ENCODE data around the gene SUB1.
A peak's percentile ranks its signal among the peaks of the same experiment; 100 is the strongest.
"Not testable (repeated sequence)": the region's sequence is repeated elsewhere in the genome, so short reads cannot be mapped to it uniquely, and the experiment has no call there.

The SUB1 gene

DNA sequence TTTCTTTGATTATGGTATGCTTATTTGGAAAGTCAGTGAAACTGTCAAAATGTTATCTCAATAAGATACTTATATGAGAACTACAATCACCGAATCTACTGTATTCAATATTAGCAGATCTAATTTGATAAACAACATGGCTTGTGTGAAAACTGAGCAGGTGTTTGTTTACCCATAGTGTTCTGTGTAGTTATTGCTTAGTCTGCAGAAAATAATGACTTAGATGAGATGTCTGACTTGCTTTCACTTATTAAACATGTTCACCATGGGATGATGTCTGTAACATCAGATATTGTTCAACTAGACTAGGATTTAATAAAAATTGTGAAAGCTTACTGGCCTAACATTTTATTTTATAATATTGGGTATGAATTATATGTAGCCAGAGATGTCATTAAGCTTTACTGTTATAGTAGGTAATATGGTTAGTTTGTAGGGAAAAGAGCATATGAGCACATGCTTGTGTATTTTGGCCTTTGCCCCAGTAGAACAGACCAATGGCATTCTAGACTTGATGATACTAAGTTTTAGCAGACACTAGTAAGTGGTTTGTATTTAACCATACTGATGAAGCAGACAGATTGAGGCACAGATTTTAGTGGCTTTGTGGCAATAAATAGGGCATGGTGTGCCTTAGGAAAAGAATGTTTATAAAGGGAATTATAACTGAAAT is 16.4 kb downstream of the SUB1 start:
- DNase-seq: no peak

DNA sequence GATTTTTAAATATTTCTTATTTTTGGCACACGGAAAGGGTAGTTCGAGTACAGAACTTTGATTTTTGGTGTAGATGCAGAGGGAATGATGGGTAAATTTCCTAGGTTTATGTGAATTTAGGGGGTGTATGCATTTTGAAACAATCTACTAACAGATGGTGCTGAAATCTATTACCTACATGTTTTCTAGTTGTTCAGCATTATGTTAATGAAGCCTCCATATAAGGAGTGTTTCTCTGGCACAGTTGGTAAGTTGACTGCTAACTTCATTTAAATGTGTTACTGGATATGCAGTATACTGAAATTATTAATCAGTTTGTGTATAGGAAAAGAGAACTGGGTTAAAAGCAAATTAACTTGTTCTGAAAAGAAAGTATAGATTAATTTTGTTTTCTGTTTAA is 17.5 kb downstream of the SUB1 start:
- DNase-seq: no peak

DNA sequence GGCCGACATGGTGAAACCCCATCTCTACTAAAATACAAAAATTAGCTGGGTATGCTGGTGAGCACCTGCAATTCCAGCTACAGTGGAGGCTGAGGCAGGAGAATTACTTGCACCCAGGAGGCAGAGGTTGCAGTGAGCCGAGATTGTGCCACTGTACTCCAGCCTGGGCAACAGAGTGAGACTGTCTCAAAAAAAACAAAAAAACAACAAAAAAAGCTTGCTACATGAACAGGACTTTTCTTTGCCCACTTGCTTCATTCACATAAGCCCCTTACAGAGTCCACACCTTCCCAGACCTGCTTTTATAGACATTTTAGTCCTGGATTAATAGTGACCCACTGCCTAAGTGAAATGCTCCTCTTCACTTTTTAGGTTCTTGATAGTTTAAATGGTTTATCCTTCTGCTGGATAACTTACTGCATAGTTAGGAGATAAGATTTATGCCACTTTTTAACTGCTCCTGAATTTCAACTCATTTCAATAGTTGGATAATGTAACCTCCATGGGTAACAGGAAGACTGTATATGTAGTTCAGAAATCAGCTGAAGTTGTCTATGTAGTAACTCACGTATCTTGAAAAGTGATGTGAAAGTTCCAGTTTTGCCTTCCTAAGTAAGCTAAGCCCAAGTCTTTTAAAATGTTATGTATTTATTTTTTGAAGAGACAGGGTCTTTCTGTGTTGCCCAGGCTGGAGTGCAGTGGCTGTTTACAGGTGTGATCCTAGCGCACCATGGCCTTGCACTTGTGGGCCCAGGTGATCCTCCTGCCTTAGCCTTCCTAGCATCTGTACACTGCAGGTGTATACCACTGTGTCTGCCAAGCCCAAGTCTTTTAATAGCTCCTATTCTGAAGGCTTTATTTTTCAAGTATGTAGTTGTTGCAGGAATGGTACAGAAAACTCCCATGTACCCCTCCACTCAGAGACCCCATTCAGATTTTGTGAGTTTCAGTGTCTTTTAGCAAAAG is 19.7 kb downstream of the SUB1 start:
- no peak for DNase-seq

DNA sequence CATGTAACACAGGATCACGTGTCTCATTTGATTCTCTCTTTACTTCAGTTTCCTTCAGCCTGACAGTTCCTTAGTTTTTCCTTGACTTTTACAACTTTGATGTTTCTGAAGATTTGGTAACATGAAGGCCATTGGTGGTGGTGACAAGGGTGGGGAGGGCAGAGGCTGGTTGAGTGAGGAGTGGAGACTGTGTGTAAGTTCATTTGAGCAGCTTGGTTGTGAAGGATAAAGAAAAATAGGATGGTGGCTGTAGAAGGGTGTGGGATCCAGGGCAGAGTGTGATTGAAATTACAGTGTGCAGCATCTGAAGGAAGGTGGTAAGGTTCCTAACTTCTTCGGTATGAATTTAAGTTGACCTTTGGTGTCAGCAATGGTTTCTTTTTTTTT is 20.4 kb downstream of the SUB1 start:
- no peak for DNase-seq

DNA sequence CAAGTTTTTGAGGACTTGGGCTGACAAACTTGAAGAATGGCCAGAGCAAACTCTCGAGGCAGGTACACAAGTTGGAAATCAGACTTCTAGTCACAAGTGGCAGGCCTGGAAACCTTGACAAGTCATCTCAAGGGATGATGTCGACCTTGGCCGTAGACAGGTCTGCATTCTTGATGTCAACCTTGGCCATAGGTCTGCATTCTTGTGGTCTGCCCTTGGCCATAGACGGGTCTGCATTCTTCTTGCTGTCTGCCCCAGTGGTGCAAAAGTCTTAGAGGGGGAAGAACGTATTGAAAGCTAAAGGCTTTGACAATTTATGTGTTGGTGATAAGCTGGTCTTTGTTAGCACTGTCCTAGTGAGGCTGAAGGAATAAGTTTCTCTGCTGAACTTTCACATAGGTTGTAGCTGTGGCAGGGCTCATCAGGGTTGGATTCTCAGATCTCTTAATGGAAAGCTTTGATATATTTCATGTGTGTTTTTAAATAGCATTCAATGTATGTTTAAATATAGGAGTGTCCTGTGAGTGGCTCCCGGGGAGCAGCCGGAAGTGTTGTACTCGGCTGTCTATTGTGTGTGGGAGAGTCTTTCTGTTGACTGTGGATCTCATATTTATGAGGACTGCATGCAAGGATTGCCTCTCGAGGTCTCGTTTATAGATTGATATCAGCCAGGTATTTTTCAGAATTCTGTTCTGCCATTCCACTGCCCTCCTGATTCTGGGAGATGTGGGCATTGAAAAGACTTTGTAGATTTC is 27.0 kb downstream of the SUB1 start:
- DNase-seq: no peak

DNA sequence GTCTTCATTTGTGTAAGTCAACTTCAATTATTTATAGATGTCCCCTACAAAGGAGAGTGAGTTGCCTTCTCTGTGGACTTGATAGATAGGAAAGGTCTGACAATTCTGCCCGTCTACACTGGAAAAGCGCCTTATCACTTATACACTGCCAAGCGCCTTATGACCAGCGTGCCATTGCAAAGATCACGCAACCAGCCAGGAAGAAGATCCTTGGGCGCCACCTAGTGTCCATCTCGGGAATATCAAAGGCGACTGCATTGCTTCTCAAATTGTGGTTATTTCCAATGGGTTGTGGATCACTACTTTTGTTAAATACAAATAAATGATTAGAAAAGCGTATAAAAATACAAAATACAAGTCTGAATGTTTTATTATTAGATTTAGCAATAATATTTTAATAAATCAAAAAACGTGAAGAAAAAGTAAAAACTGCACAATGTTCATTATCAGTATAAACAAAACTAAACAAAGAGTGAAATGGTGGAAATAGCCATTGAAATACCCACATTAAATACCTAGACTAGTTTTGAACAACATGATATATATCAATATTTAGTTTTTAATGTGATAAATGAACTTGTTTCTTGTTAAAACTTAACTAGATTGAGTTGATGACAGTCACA is 27.8 kb downstream of the SUB1 start:
- peak; percentile 90 to 91 for DNase-seq

DNA sequence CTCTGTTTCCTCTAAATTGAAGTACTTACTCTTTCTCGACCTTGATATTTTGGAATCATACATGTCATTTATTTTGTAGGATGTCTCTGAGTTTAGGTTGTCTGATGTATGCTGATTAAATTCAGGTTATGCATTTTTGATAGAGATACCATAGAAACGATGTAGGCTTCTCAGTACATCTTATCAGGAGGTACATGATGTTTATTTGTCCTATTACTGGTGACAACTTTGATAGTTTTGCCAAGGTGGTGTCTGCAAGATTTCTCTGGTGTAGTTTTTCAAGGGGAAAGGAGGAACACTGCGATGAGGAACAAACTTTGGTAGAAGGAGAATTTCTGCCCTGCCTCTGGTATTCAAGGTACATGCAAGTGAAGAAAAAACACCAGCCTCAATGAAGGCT is 29.9 kb downstream of the SUB1 start:
- no peak for DNase-seq

DNA sequence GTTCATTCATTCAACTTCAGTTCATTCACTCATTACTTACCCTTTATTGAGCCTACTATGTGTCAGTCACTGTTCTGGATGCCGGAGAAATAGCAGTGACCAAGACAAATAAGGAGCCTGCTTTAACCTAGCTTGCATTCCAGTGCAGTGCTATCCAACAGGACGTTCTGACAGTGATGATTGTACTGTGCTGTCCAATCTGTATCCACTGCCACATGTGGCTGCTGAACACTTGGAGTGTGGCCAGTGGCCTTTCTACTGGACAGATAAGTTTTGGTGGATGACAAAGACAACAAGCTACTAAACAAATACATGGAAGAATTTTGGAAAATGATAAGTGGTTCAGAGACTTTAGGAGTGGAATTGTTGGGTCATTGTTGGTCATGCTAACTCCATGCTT is 33.6 kb downstream of the SUB1 start:
- DNase-seq: no peak

DNA sequence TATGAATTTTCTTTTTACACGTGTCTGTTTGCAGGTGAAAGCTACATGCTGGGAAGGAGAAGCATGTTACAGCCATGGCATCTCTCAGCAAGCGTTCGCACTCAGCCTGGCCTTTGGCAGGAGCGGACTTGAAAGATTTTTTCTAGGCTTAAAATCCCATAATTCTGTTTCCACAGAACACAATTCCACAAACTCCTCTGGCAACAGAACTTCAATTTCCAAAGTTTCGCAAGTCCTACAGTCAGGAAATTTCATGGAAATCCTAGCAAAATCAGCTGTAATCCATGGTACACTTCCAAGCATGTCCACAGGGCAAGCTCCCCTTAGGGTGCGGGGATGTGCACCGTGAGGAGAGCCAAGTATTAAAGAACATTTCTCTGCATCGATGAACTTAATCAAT is 35.9 kb downstream of the SUB1 start:
- no peak for DNase-seq

DNA sequence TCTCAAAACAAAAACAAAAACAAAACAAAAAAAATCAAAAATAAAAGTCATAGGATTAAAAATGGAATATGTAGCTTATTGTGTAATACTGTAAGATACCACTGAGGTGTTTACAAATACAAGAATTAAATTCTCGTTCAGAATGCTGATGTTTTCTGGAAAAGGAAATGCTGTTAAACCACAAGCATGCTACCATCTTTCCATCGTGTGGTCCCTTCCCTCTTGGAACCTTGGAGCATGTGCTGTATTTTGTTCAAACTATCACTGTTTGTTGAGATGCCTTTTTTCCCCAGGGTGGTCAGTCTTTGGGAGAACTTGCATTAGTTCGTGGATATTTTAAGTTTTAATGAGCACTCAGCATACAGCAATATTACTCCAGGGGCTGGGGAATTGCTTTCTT is 39.7 kb downstream of the SUB1 start:
- no peak for DNase-seq

DNA sequence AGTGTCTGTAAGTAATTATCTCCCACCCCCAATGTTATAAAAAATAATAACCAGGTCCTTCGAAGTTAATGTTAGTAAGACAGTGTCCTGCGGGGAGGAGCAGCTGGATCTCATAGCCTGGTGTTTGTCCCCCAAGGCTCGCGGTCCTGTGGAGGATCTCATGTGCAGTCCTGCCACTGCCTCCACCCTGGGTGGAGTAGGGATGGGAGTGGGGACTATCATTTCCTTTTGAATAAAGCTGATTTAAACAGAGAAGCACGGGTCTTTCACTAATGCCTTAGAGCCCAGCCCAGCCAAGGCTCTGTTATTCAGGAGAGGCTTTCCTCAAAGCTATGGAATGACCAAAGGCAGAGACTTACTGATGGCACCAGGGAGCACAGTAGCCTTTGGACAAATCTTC is 40.2 kb downstream of the SUB1 start:
- DNase-seq: no peak

DNA sequence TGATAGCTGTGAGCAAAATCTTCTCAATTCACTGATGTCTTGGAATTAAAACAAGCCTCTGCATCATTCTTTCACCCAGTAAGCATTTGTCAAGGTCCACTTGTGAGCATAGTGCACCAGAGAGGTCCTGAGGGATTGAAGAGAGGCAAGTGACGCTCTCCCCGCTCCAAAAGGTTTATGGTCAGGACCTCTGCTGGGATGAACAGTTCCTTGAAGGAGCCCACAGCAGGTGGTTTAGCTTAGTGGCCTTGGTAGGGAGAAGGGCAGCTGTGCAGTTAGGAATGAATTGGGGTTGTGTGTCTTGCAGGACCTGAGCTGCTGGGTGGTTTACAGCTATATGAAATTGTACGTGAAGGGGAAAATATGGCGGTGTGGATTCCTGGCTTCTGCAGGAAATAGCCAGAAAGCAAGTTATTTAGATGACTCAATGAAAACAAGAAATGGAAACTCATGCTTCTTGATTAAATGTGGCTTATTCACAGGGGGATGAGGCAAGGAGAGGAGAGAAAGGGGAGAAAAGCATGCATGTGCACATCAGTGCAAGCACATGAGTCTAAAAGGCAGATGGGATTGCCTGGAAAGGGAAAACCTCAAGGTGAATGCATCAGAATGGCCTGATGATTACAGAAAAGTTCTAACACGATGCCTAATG is 42.0 kb downstream of the SUB1 start:
- DNase-seq: no peak

DNA sequence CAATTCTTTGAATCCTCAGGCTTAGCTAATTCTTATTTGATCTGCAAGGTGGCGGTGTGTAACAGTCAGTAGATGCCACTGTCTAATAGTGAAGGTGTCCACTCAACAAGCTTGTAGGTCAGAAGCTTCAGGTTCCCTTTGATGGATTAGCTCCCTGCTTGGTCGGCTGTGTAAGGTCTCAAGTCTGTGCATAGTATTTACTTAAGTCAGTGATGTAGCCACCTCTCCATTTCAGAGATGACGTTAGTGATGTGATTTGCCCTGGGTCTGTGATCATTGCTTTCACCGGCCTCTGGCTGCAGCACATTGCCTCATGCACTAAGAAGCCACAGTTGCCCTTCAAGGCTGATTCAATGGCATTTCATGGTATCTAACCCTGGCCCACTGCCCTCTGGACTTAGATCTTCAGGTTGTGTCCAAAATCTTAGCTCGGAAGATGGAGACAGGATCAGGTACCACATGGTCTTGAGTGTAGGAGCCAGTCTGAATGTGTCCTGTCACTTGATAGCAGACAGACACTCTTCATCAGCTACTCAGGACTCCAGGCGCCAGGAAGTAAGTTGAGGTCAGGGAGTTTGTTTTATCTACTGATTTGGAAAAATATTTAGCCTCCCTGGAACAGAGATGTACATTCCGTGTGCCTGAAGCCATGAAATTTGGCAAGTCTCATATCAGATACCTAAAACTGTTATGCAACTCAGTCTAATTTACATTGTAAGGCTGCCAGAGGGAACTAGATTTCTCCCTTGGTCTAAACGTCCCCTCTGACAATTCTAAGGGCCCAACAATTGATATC is 42.9 kb downstream of the SUB1 start:
- no peak for DNase-seq

DNA sequence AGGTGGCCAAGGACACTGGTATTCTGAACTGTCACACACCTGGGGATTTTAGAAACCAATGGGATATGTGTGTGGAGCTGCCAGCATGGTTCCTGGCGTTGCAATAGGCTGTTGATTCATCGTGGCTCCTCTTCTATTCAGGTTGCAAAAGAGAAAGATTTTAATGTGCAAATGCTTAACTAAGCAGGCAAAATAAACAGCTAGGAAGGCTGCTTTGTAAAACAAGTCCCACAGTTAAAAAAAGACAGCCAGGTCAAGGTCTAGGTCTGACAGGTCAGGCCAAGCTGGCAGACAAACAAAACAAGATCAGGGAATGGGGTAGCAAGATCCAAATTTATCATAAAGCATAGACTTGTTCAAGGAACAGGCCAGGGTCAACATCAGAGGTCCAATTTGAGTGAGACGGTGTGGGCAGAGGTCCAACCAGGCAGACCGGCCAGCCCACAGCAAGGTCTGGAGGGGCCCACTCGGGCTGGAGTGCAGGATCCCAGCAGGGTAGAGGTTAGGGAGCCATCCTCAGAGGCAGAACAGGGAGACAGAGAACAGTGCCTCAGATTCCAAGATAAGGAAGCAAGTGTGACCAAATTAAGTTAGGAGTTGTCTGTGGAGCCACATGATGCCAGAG is 45.6 kb downstream of the SUB1 start:
- no peak for DNase-seq

DNA sequence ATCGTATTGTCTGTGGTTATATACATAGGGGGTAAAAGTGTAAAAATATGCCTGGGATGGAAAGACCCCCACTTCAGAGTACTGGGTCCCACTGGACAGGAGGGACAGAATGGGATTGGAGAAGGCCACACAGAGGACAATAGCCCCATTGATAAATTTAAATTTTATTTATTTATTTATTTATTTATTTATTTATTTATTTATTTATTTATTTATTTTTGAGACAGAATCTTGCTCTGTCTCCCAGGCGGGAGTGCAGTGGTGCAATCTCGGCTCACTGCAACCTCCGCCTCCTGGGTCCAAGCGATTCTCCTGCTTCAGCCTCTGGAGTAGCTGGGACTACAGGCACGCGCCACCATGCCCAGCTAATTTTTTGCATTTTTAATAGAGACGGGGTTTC is 47.7 kb downstream of the SUB1 start:
- DNase-seq: not testable (repeated sequence)

DNA sequence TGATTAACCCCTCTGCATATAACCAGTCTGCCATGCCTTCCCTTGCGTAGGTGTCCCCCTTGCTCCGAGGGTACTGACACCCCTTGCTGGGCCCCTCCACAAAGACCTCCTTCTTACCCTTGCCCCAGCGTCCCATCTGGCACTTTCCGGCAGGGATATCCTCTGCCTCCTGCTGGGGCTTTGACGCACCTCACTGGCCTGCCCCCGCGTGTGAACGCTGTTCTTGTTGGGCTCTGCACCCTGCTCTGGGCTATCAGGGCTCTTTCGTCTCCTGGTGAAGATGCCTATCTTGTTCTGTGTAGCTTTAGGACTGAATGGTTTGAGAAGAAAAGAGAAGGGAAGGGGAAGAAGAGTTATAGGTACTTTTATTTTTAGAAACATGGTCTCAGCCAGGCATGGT is 53.0 kb downstream of the SUB1 start:
- no peak for DNase-seq

DNA sequence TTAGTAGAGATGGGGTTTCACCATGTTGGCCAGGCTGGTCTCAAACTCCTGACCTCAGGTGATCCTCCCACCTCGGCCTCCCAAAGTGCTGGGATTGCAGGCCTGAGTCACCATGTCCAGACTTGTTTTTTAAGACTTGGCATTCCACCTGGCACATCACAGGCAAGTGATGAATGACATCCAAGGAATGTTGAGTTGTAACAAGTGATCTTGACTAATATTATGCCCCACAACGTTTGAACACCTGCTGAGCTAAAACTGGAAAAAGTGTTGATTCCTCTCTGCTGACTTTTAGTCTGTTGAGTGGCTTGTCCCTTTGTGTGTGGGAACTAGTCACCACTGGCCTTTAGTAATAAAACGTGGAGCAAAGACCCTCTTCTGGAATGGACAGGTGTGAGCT is 54.6 kb downstream of the SUB1 start:
- no peak for DNase-seq

DNA sequence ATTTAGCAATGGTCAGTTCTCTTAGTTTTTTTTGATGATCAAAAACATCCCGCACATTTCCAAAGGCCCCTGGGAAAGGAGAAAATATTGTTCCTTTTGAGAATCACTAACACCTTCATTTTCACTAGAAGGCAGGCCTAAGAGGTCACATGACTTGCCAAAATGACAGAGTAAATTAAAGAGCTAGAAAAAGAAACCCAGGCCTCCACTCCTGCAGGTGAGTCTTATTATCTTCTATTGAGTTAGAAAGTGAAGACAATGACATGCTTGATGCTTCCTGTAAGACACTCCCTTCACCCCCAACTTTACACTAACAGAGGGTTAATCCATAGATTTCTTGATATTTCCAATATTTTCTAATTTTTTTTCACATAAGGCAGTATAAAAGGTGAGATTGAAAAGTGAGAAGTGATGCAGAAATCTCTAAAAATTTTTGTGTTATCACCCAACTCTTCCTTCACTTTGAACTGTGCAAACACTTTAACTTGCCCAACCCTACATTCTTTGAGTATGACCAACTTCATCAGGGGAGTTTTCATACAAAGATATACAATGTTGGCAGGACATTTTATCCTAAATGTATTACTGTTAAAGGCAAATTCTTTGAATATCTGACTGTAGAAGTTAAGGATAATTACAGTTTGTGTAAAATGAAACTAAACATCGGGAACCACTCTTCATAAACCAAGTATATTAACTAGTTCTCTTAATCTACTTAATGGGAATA is 57.1 kb downstream of the SUB1 start:
- DNase-seq: no peak

DNA sequence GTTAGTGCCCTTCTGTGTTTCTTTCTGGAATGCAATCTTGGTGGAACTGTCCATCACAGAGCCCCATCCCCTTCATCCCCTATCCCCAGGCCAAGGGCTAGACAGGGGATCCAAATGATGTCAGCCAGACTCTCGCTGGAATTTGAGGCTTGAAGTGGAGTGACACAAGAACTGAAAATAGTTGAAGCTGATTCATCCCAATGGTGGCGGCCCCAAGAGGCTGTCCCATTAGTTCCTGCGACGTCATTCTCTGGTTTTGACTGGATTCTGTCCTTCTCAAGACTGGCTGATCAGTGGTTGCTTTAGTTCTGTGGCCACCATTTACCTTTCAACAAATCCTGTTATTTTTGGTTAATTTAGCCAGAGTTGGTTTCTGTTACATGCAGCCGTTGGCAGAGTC is 59.9 kb downstream of the SUB1 start:
- DNase-seq: no peak
